Midbrain (tissue), 1 donor: ENCODE results near the gene TM9SF2.

ENCODE experiments used
- DNase-seq: peaks from one replicate; lab custom pipeline; 2025; lab: John Stamatoyannopoulos, UW

TM9SF2 gene

GRCh38 chr13:99496184-99497142, 4.8 kb upstream of the TM9SF2 start:
- peak; percentile 62 for DNase-seq

- DNase-seq = peak; percentile 90
Measured at GRCh38 chr13:99498171-99499161, 2.8 kb upstream of the TM9SF2 start.

GRCh38 chr13:99500839-99501183, 461 bp upstream of the TM9SF2 start:
- no peak for DNase-seq

GRCh38 chr13:99501848-99502301, 603 bp downstream of the TM9SF2 start:
- no peak for DNase-seq

- DNase-seq = no peak
Measured at GRCh38 chr13:99505814-99506269, 4.6 kb downstream of the TM9SF2 start.

GRCh38 chr13:99506634-99507033, 5.4 kb downstream of the TM9SF2 start:
- DNase-seq = peak; percentile 5

GRCh38 chr13:99507054-99507453, 5.8 kb downstream of the TM9SF2 start:
- DNase-seq = no peak

GRCh38 chr13:99507551-99507950, 6.3 kb downstream of the TM9SF2 start:
- no peak for DNase-seq

- no peak for DNase-seq
Measured at GRCh38 chr13:99507986-99508385, 6.7 kb downstream of the TM9SF2 start.

- no peak for DNase-seq
Measured at GRCh38 chr13:99509479-99509878, 8.2 kb downstream of the TM9SF2 start.

GRCh38 chr13:99514801-99515200, 13.5 kb downstream of the TM9SF2 start:
- DNase-seq = no peak

- DNase-seq = no peak
Measured at GRCh38 chr13:99516153-99516929, 15.1 kb downstream of the TM9SF2 start.

- DNase-seq = no peak
Measured at GRCh38 chr13:99517577-99517976, 16.3 kb downstream of the TM9SF2 start.

GRCh38 chr13:99517984-99518383, 16.7 kb downstream of the TM9SF2 start:
- DNase-seq = no peak

- DNase-seq = no peak
Measured at GRCh38 chr13:99522298-99522697, 21.0 kb downstream of the TM9SF2 start.

- DNase-seq = no peak
Measured at GRCh38 chr13:99523838-99524237, 22.6 kb downstream of the TM9SF2 start.

- no peak for DNase-seq
Measured at GRCh38 chr13:99525967-99526366, 24.7 kb downstream of the TM9SF2 start.

- DNase-seq = no peak
Measured at GRCh38 chr13:99526549-99526948, 25.3 kb downstream of the TM9SF2 start.

GRCh38 chr13:99527301-99527700, 26.0 kb downstream of the TM9SF2 start:
- DNase-seq = no peak

- DNase-seq = peak; percentile 10
Measured at GRCh38 chr13:99528547-99528946, 27.3 kb downstream of the TM9SF2 start.

GRCh38 chr13:99536023-99536422, 34.8 kb downstream of the TM9SF2 start:
- no peak for DNase-seq

GRCh38 chr13:99540530-99540929, 39.3 kb downstream of the TM9SF2 start:
- DNase-seq = no peak
